ENCODE results near the gene ZNG1C. TPM values are rescaled to one million over a fixed set of nuclear protein-coding genes. Genes with fewer than 3 reads are reported as not detected.
"Not testable (repeated sequence)": the region's sequence is repeated elsewhere in the genome, so short reads cannot be mapped to it uniquely, and the experiment has no call there.

ZNG1C gene
- total RNA-seq, 2 donors from 2014 or later, result 28.8 to 41.5 TPM

- whole genome bisulfite sequencing, 2 donors, result 59 to 65% methylated on average over 9 to 10 of the region's 10 CpGs
- intact Hi-C loops (cut with DNase I), result not testable (repeated sequence)
These were observed 76.4 kb downstream of the ZNG1C start for GRCh38 chr9:68318209-68318608.

GRCh38 chr9:68323749-68324148 lies 82.0 kb downstream of the ZNG1C start:
- H3K4me1 ChIP-seq; H3K9me3 ChIP-seq; DNase-seq; H3K27ac ChIP-seq; H3K27me3 ChIP-seq; ATAC-seq; intact Hi-C loops (cut with DNase I); H3K36me3 ChIP-seq (replicated peaks in 1 of 2; ENCODE audit: insufficient read depth in 1 of 2, low read depth in 2 of 2); H3K4me3 ChIP-seq: not testable (repeated sequence)
- no CpG with 5 or more reads among the region's 24 CpGs for WGBS, 2 donors

More at GRCh38 chr9:68318209-68318608, 76.4 kb downstream of the ZNG1C start:
- DNase-seq; H3K27me3 ChIP-seq; H3K4me1 ChIP-seq; H3K27ac ChIP-seq; H3K4me3 ChIP-seq; H3K9me3 ChIP-seq; ATAC-seq; H3K36me3 ChIP-seq (replicated peaks in 1 of 2; ENCODE audit: insufficient read depth in 1 of 2, low read depth in 2 of 2): not testable (repeated sequence)

GRCh38 chr9:68324518-68324917 lies 82.7 kb downstream of the ZNG1C start:
- ATAC-seq; H3K36me3 ChIP-seq (replicated peaks in 1 of 2; ENCODE audit: insufficient read depth in 1 of 2, low read depth in 2 of 2); H3K27me3 ChIP-seq; DNase-seq; H3K27ac ChIP-seq; intact Hi-C loops (cut with DNase I); H3K4me1 ChIP-seq; H3K4me3 ChIP-seq; H3K9me3 ChIP-seq: not testable (repeated sequence)
- WGBS, 2 donors, result no CpG with 5 or more reads among the region's 20 CpGs

- H3K27me3 ChIP-seq; H3K36me3 ChIP-seq (replicated peaks in 1 of 2; ENCODE audit: insufficient read depth in 1 of 2, low read depth in 2 of 2); ATAC-seq; H3K27ac ChIP-seq; DNase-seq; H3K9me3 ChIP-seq; H3K4me3 ChIP-seq; intact Hi-C loops (cut with DNase I); H3K4me1 ChIP-seq: not testable (repeated sequence)
- 62 to 79% methylated on average over 2 of the region's 4 CpGs for WGBS, 2 donors
These were observed 87.3 kb downstream of the ZNG1C start for GRCh38 chr9:68329106-68329505.

GRCh38 chr9:68330531-68331173 lies 88.9 kb downstream of the ZNG1C start:
- ATAC-seq; H3K4me1 ChIP-seq; H3K27ac ChIP-seq; intact Hi-C loops (cut with DNase I); H3K9me3 ChIP-seq; DNase-seq; H3K36me3 ChIP-seq (replicated peaks in 1 of 2; ENCODE audit: insufficient read depth in 1 of 2, low read depth in 2 of 2); H3K4me3 ChIP-seq; H3K27me3 ChIP-seq: not testable (repeated sequence)
- 87 to 100% methylated on average over 1 to 6 of the region's 11 CpGs for WGBS, 2 donors

- intact Hi-C loops (cut with DNase I); H3K4me1 ChIP-seq; ATAC-seq; H3K27ac ChIP-seq; H3K36me3 ChIP-seq (replicated peaks in 1 of 2; ENCODE audit: insufficient read depth in 1 of 2, low read depth in 2 of 2); H3K4me3 ChIP-seq; DNase-seq; H3K27me3 ChIP-seq; H3K9me3 ChIP-seq: not testable (repeated sequence)
- 20% methylated on average over 1 of the region's 1 CpG; no CpG with 5 or more reads in 1 of the 2 donors for WGBS, 2 donors
These were observed 90.3 kb downstream of the ZNG1C start for GRCh38 chr9:68332122-68332521.

GRCh38 chr9:68335935-68336334 lies 94.2 kb downstream of the ZNG1C start:
- H3K27ac ChIP-seq; H3K27me3 ChIP-seq; intact Hi-C loops (cut with DNase I); DNase-seq; H3K4me3 ChIP-seq; H3K9me3 ChIP-seq; H3K36me3 ChIP-seq (replicated peaks in 1 of 2; ENCODE audit: insufficient read depth in 1 of 2, low read depth in 2 of 2); ATAC-seq; H3K4me1 ChIP-seq: not testable (repeated sequence)
- WGBS, 2 donors, result 81 to 87% methylated on average over 3 of the region's 3 CpGs

GRCh38 chr9:68336639-68337339 lies 95.0 kb downstream of the ZNG1C start:
- H3K27ac ChIP-seq; intact Hi-C loops (cut with DNase I); ATAC-seq; H3K4me3 ChIP-seq; H3K4me1 ChIP-seq; H3K9me3 ChIP-seq; DNase-seq; H3K27me3 ChIP-seq; H3K36me3 ChIP-seq (replicated peaks in 1 of 2; ENCODE audit: insufficient read depth in 1 of 2, low read depth in 2 of 2): not testable (repeated sequence)
- WGBS, 2 donors, result 62 to 69% methylated on average over 4 to 5 of the region's 10 CpGs

- intact Hi-C loops (cut with DNase I); ATAC-seq; H3K4me3 ChIP-seq; H3K27me3 ChIP-seq; H3K9me3 ChIP-seq; H3K36me3 ChIP-seq (replicated peaks in 1 of 2; ENCODE audit: insufficient read depth in 1 of 2, low read depth in 2 of 2); H3K4me1 ChIP-seq; DNase-seq; H3K27ac ChIP-seq: not testable (repeated sequence)
- 47 to 75% methylated on average over 5 to 7 of the region's 7 CpGs for WGBS, 2 donors
These were observed 96.2 kb downstream of the ZNG1C start for GRCh38 chr9:68338000-68338399.

Data from body of pancreas (tissue), 4 donors.